BJ (cell line): ENCODE measurements around the gene CAPG. TPM values are rescaled to one million over a fixed set of nuclear protein-coding genes. Genes with fewer than 3 reads are reported as not detected.
A peak's percentile ranks its signal among the peaks of the same experiment; 100 is the strongest.

Source experiments
- CTCF ChIA-PET: fragments of 350-600 bp; formaldehyde crosslinking; extraction: SDS; loops from one replicate; lab custom pipeline; 2021; ENCODE audit warnings: antibody characterized with exemption, inconsistent platforms; lab: Yijun Ruan, JAX
- POLR2A ChIA-PET: fragments of 300-600 bp; sonication (Branson Sonifier 250); formaldehyde crosslinking; extraction: SDS; loops from one replicate; lab custom pipeline; 2021; ENCODE audit warnings: antibody characterized with exemption; lab: Charles Lee
- DNase-seq: peaks from one replicate; pipeline ENCODE4 v3.0.0-alpha.2; 2011; ENCODE audit warnings: low read depth
- H3K27me3 ChIP-seq: 2 replicates; pipeline ENCODE4 v1.6.0; 2011; ENCODE audit warnings: low read length; ENCODE audit not compliant: control insufficient read depth, insufficient read depth
- H3K36me3 ChIP-seq: 2 replicates; pipeline ENCODE4 v1.5.1; 2011; ENCODE audit warnings: low read length; ENCODE audit not compliant: control insufficient read depth, insufficient read depth
- H3K4me3 ChIP-seq: 2 replicates; pipeline ENCODE4 v1.5.1; 2011; ENCODE audit warnings: low read depth, mild to moderate bottlenecking, control low read depth, low read length
- polyA plus RNA-seq: library from polyadenylated mRNA; depleted of rRNA; stranded (reverse); fragments of >200 nt; gene quantifications from 2 replicates; pipeline ENCODE4 v1.2.3, GENCODE V29; 2011
- TF ChIP-seq, protein P1 (sequence below): IDR thresholded peaks from 2 replicates; pipeline ENCODE4 v1.5.1; 2011; ENCODE audit warnings: low read depth, mild to moderate bottlenecking, control low read depth, inconsistent platforms, low read length, moderate library complexity; ENCODE audit not compliant: insufficient read depth

Gene CAPG
- polyA plus RNA-seq, 1 experiment = 135 TPM

DNA sequence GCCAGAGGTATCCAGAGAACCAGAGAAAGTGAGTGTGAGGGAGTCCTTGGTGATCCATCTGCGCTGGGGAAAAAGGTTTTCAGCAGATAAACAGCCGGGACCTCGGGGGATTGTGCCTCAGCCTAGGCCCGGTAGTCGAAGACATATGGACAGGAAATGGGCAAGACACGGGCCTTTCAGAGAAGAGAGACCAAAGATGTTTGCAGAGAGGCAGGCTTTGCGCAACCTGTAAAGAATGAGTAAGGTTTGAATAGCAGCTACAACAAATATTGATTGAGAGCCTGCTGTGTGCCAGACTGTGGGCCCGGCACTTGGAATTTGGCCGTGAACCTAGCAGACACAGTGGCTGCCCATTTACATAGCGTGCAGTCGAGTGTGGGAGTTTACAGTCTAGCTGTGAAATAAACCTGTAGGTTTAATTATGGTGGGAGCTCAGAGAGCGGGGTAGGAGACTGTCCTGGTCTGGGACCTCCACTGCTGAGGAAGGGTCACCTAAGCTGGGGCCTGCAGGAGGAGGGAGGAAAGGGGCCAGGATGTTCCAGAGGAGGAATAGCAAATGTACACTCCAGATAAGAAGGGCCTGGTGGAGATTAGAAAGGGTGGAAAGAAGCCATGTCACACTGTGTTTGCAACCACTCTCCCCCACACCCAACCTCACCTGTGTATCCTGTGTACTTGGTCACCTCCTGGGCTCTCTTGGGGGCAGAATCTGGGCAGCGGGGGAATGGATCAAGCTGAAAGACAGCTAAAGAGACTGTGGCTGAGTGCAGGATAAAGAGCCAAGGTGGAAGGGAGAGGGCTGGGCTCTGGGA, 11.3 kb upstream of the CAPG start:
- no peak for DNase-seq
- Histone ChIP-seq H3K36me3 (no peaks in the 10 kb centered on the region), H3K27me3 (no peaks in the 10 kb centered on the region), H3K4me3 (no peak overlapping the region)
- TF ChIP-seq, protein P1, sequence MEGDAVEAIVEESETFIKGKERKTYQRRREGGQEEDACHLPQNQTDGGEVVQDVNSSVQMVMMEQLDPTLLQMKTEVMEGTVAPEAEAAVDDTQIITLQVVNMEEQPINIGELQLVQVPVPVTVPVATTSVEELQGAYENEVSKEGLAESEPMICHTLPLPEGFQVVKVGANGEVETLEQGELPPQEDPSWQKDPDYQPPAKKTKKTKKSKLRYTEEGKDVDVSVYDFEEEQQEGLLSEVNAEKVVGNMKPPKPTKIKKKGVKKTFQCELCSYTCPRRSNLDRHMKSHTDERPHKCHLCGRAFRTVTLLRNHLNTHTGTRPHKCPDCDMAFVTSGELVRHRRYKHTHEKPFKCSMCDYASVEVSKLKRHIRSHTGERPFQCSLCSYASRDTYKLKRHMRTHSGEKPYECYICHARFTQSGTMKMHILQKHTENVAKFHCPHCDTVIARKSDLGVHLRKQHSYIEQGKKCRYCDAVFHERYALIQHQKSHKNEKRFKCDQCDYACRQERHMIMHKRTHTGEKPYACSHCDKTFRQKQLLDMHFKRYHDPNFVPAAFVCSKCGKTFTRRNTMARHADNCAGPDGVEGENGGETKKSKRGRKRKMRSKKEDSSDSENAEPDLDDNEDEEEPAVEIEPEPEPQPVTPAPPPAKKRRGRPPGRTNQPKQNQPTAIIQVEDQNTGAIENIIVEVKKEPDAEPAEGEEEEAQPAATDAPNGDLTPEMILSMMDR = no peak
- POLR2A ChIA-PET = interaction anchor here (0.5 to 1.0 kb wide), 4 partner anchors 117 to 190 kb away, joined by 3 to 5 read pairs (median 4); partner anchors contain the start of genes C2orf68 and MAT2A
- CTCF ChIA-PET = interaction anchor here (0.5 to 17.0 kb wide), 25 partner anchors 9 to 228 kb away, joined by 3 to 460 read pairs (median 4); partner anchors contain the start of genes GGCX and MAT2A

DNA sequence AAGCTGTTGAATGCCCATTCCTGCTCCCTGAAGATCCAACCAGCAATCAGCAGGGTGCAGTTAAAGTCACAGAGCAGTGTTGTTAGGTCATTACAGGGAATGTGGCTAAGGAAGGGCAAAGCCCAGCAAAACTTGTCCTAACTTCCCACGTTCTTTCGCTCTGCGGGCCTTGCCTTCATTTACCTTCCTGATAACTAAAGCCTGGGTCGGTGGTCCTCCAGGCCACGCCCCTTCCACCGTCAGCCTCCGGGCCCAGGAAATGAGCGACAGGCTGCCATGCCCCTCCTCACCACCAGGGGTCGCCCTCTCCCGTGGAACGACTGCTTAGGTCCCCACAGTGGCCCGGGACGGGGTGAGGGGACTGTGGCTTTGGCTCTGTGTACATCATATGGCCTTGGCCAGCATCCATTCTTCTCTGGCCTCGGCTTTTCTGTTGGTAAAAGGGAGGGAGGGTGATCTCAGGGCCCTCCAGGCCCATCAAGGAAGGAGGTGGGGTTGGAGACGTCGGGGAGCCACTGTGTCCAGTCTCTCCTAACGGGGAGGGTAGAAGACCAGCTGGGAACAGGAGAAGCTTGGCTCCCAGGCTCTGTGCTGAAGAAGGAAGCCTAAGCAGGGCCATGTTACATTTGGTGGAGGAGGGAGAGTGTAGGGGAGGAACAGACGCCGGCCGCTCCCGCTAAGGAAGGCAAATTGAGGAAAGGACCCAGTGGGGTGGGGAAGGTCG, 10.5 kb upstream of the CAPG start:
- H3K4me3 ChIP-seq = no peak overlapping the region
- POLR2A ChIA-PET = interaction anchor here (0.6 to 1.0 kb wide), 4 partner anchors 32 to 191 kb away, joined by 3 to 5 read pairs (median 4); partner anchors contain the start of genes C2orf68 and MAT2A
- CTCF ChIA-PET = interaction anchor here (0.6 to 17.0 kb wide), 33 partner anchors 8 to 764 kb away, joined by 3 to 460 read pairs (median 4); partner anchors contain the start of genes GGCX and MAT2A
- no peaks in the 10 kb centered on the region for H3K27me3 ChIP-seq
- no peaks in the 10 kb centered on the region for H3K36me3 ChIP-seq
- DNase-seq = no peak
- TF ChIP-seq, protein P1 = peak; percentile 99

DNA sequence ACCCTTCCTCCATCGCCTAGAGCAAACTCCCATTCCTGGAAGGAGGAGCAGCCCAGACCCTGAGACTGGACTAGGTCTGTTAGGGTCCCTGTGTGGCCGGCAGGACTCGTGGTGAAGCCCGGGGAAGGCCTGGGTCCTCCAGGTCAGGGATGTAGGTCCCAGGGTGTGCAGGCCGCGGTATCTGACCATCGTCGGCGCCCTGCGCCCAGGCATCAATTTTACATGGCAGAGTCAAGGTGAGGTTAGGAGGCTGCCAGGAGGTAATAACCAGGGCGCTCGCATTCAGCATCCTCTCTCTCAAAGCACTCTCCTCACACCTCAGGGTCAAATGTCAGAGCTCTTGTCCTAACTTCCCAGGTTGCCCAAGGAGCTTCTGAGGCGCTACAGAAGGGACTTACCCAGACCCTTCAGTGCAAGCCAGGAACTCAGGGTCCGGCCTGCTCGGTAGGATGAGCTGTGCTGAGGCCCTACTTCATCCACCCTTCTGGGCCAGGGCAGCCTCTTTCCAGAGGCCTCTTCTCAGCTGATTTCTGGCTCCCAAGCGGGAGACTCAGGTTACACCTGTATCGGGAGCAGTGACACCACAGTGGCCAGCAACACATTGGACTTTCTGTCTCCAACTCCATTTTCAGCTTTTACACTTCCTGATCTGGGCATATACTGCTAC, 9.0 kb upstream of the CAPG start:
- no peaks in the 10 kb centered on the region for H3K36me3 ChIP-seq
- peak overlapping the region; percentile 59 for H3K4me3 ChIP-seq
- ChIA-PET POLR2A (interaction anchor here (0.6 to 1.0 kb wide), 4 partner anchors 119 to 521 kb away, joined by 3 to 6 read pairs (median 4); partner anchors contain the start of genes C2orf68 and MAT2A), CTCF (interaction anchor here (0.9 to 17.0 kb wide), 13 partner anchors 10 to 218 kb away, joined by 3 to 460 read pairs (median 5); partner anchors contain the start of genes GGCX, MAT2A and TGOLN2)
- H3K27me3 ChIP-seq = no peaks in the 10 kb centered on the region
- TF ChIP-seq, protein P1 = no peak
- DNase-seq = no peak

DNA sequence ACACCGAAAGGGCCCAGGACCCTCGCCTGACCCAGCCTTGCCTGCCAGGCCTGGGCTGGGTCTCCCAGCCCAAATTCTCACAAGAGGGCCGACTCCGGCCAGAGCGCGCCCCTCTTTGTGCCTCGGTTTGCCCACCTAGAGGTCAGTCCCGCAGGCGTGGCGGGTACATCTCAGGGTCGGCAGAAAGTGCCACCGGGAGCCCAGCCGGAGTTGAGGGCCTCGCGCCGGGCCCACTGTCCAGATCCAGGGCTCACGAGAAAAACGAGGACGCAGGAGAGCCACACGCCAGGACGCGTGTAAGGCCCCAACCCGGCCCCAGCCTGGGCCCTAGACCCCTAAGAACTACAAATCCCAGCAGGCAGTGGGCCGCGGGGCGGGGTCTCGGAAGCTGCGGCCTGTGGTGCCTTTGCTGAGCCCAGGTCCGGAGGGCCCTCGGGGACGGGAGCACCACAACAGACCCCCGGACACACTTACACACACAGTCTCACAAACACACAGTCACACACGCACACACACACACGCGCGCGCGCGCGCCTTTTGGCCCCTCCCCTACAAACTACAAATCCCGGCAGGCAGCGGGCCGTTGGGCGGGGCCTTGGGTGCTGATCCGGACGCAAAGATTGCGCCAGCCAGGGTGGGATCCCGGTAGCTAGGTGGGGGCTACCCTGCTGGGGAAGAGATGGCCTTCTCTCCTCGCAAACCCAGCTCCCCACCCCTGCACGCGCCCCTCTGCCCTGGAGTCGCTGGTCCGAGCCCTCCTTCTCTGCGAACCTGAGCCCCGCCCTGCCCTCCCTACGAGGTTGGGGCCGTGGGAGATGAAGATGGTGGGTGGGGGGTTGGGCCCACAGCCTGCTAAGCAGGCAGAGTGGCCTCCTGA, 8.2 kb upstream of the CAPG start, which contains the start of gene SH2D6:
SH2D6 (plus strand) TSS at position 583 of the 877 bp plus-strand sequence. CDS start 10,752 bp downstream, outside the sequence.
- H3K36me3 ChIP-seq = no peaks in the 10 kb centered on the region
- H3K4me3 ChIP-seq = peak within 1 kb of the TSS; percentile 59
- TF ChIP-seq, protein P1 = no peak
- ChIA-PET CTCF (interaction anchor here (1.0 to 17.0 kb wide), 5 partner anchors 11 to 142 kb away, joined by 3 to 460 read pairs (median 12); partner anchors contain the start of genes GGCX, MAT2A and TGOLN2), POLR2A (interaction anchor here (0.6 to 1.0 kb wide), 3 partner anchors 120 to 520 kb away, joined by 3 to 6 read pairs (median 6); partner anchors contain the start of genes C2orf68 and MAT2A)
- peak; percentile 26 for DNase-seq
- no peaks in the 10 kb centered on the region for H3K27me3 ChIP-seq
